Measurements from ENCODE around the gene ICAM2.

- TF ChIP-seq CTCF (IDR thresholded peaks at IDR 0.05) (no peak), POLR2A (IDR thresholded peaks at IDR 0.05) (no peak)
Observed at GRCh38 chr17:64042700-64043485, 22.5 kb upstream of the ICAM2 start.
